ENCODE measurements around the gene DIPK2B. TPM values are rescaled to one million over a fixed set of nuclear protein-coding genes. Genes with fewer than 3 reads are reported as not detected.

Gene DIPK2B
- total RNA-seq, 1 experiment from 2014 or later, result not detected

DNA sequence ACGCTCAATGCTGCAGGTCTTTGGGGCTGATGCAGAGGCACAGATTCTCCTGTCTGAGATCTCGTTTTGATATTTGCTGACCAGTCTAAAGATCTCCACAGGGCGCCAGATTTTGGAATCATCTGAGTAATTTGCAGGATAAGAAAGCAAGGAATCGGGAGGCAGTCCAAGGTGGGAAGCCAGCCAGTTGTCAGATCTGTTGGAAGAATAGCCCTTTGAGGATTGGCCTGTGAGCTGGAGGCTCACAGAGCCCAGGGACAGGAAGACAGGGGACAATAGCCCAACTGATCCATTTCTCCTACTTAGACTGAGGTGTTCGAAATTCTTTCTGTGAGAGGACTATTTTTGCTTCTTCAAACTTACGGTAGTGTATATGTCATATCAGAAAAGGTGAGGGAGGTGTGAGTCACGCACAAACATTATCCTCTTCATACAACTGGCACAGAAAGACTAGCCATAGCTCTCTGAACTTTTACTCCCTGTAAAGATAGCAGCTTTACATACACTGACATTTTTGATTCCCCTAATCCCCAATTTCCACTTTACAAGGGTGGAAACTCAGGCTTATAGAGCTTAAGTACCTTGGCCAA lies 8.8 kb downstream of the DIPK2B start (continued):
- TF ChIP-seq, protein P1, sequence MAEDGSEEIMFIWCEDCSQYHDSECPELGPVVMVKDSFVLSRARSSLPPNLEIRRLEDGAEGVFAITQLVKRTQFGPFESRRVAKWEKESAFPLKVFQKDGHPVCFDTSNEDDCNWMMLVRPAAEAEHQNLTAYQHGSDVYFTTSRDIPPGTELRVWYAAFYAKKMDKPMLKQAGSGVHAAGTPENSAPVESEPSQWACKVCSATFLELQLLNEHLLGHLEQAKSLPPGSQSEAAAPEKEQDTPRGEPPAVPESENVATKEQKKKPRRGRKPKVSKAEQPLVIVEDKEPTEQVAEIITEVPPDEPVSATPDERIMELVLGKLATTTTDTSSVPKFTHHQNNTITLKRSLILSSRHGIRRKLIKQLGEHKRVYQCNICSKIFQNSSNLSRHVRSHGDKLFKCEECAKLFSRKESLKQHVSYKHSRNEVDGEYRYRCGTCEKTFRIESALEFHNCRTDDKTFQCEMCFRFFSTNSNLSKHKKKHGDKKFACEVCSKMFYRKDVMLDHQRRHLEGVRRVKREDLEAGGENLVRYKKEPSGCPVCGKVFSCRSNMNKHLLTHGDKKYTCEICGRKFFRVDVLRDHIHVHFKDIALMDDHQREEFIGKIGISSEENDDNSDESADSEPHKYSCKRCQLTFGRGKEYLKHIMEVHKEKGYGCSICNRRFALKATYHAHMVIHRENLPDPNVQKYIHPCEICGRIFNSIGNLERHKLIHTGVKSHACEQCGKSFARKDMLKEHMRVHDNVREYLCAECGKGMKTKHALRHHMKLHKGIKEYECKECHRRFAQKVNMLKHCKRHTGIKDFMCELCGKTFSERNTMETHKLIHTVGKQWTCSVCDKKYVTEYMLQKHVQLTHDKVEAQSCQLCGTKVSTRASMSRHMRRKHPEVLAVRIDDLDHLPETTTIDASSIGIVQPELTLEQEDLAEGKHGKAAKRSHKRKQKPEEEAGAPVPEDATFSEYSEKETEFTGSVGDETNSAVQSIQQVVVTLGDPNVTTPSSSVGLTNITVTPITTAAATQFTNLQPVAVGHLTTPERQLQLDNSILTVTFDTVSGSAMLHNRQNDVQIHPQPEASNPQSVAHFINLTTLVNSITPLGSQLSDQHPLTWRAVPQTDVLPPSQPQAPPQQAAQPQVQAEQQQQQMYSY (CRISPR knock-in tag; IDR thresholded peaks at IDR 0.05), result no peak
- no peak for TF ChIP-seq ZBTB21 (CRISPR knock-in tag; IDR thresholded peaks at IDR 0.05; ENCODE audit: borderline replicate concordance)

DNA sequence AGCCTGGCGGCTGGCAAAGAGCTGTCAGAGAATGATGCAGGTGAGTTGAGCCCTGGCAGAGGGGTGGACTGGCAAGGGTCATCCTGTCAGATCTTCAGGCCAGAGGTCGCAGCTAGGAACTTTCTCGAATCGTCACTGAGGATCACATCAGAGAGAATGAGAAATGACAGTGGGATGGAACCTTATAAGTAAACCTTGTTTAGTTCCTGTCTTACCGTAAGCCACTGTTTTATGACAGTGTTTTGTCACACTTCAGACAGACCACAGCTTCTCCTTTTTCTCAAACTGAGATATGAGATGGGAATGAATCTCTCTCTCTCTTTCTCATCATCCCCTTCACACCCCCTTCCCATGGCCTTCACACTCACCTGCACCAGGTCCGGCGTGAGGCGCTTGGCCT lies 9.3 kb downstream of the DIPK2B start:
- peaks cover 2% of the 10 kb centered on the region; the same call in 1 of the 2 replicates for H3K27me3 Mint-ChIP-seq (ENCODE audit: low read depth)
- CTCF ChIA-PET, result no interaction called here
- H3K27ac Mint-ChIP-seq, result no peak overlapping the region
- ATAC-seq, result no peak
- no peak for DNase-seq (ENCODE audit: low spot score)
- H3K9me3 Mint-ChIP-seq, result no peaks in the 10 kb centered on the region
- POLR2A ChIA-PET, result no interaction called here
- H3K4me1 Mint-ChIP-seq, result 0 out of 2 replicates have a peak, but pooled peaks cover 4% of the 10 kb centered on the region
- no peaks in the 10 kb centered on the region for H3K36me3 Mint-ChIP-seq
- TF ChIP-seq GRHL2 (CRISPR knock-in tag; IDR thresholded peaks at IDR 0.05; ENCODE audit: insufficient replicate concordance, severe bottlenecking), result no peak
- TF ChIP-seq, protein P2, sequence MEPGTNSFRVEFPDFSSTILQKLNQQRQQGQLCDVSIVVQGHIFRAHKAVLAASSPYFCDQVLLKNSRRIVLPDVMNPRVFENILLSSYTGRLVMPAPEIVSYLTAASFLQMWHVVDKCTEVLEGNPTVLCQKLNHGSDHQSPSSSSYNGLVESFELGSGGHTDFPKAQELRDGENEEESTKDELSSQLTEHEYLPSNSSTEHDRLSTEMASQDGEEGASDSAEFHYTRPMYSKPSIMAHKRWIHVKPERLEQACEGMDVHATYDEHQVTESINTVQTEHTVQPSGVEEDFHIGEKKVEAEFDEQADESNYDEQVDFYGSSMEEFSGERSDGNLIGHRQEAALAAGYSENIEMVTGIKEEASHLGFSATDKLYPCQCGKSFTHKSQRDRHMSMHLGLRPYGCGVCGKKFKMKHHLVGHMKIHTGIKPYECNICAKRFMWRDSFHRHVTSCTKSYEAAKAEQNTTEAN (CRISPR knock-in tag; IDR thresholded peaks at IDR 0.05), result no peak
- no peak overlapping the region for H3K4me3 Mint-ChIP-seq

DNA sequence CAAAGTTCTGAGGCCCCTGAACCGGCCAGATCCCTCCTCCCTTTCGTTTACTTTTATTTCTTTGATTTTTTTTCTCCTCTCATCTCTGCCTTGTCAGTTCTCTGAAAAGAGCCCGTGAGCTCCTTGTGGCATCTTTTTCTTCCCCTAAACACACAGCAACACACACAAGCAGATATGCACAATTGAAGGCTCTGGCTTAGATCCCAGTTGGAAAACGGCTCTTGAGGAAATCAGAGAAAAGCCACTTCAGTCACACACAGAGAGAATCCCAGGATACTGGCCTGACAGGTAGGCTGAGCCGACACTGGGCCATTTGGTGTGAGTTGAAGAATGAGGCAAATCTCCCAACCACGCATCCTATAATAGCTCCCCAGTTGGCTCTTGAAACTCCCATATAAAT lies 12.9 kb downstream of the DIPK2B start:
- no peak for TF ChIP-seq FOXJ3 (CRISPR knock-in tag; IDR thresholded peaks at IDR 0.05; ENCODE audit: borderline replicate concordance)
- no peak for TF ChIP-seq IRF2 (CRISPR knock-in tag; IDR thresholded peaks at IDR 0.05; ENCODE audit: borderline replicate concordance, low read depth)
- TF ChIP-seq, protein P3, sequence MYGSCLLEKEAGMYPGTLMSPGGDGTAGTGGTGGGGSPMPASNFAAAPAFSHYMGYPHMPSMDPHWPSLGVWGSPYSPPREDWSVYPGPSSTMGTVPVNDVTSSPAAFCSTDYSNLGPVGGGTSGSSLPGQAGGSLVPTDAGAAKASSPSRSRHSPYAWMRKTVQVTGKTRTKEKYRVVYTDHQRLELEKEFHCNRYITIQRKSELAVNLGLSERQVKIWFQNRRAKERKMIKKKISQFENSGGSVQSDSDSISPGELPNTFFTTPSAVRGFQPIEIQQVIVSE (CRISPR knock-in tag; IDR thresholded peaks at IDR 0.05; ENCODE audit: borderline replicate concordance), result no peak
- TF ChIP-seq, protein P4, sequence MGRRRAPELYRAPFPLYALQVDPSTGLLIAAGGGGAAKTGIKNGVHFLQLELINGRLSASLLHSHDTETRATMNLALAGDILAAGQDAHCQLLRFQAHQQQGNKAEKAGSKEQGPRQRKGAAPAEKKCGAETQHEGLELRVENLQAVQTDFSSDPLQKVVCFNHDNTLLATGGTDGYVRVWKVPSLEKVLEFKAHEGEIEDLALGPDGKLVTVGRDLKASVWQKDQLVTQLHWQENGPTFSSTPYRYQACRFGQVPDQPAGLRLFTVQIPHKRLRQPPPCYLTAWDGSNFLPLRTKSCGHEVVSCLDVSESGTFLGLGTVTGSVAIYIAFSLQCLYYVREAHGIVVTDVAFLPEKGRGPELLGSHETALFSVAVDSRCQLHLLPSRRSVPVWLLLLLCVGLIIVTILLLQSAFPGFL (CRISPR knock-in tag; IDR thresholded peaks at IDR 0.05; ENCODE audit: borderline replicate concordance), result no peak
- no peak for TF ChIP-seq ESRRA (CRISPR knock-in tag; IDR thresholded peaks at IDR 0.05; ENCODE audit: borderline replicate concordance)
- TF ChIP-seq, protein P5, sequence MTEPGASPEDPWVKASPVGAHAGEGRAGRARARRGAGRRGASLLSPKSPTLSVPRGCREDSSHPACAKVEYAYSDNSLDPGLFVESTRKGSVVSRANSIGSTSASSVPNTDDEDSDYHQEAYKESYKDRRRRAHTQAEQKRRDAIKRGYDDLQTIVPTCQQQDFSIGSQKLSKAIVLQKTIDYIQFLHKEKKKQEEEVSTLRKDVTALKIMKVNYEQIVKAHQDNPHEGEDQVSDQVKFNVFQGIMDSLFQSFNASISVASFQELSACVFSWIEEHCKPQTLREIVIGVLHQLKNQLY (CRISPR knock-in tag; IDR thresholded peaks at IDR 0.05), result no peak
- no peak for TF ChIP-seq RORB (CRISPR knock-in tag; IDR thresholded peaks at IDR 0.05)
- TF ChIP-seq, protein P6, sequence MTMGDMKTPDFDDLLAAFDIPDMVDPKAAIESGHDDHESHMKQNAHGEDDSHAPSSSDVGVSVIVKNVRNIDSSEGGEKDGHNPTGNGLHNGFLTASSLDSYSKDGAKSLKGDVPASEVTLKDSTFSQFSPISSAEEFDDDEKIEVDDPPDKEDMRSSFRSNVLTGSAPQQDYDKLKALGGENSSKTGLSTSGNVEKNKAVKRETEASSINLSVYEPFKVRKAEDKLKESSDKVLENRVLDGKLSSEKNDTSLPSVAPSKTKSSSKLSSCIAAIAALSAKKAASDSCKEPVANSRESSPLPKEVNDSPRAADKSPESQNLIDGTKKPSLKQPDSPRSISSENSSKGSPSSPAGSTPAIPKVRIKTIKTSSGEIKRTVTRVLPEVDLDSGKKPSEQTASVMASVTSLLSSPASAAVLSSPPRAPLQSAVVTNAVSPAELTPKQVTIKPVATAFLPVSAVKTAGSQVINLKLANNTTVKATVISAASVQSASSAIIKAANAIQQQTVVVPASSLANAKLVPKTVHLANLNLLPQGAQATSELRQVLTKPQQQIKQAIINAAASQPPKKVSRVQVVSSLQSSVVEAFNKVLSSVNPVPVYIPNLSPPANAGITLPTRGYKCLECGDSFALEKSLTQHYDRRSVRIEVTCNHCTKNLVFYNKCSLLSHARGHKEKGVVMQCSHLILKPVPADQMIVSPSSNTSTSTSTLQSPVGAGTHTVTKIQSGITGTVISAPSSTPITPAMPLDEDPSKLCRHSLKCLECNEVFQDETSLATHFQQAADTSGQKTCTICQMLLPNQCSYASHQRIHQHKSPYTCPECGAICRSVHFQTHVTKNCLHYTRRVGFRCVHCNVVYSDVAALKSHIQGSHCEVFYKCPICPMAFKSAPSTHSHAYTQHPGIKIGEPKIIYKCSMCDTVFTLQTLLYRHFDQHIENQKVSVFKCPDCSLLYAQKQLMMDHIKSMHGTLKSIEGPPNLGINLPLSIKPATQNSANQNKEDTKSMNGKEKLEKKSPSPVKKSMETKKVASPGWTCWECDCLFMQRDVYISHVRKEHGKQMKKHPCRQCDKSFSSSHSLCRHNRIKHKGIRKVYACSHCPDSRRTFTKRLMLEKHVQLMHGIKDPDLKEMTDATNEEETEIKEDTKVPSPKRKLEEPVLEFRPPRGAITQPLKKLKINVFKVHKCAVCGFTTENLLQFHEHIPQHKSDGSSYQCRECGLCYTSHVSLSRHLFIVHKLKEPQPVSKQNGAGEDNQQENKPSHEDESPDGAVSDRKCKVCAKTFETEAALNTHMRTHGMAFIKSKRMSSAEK (CRISPR knock-in tag; IDR thresholded peaks at IDR 0.05; ENCODE audit: borderline replicate concordance), result no peak
- no peak for TF ChIP-seq GRHL2 (CRISPR knock-in tag; IDR thresholded peaks at IDR 0.05; ENCODE audit: insufficient replicate concordance, severe bottlenecking)
- TF ChIP-seq, protein P7, sequence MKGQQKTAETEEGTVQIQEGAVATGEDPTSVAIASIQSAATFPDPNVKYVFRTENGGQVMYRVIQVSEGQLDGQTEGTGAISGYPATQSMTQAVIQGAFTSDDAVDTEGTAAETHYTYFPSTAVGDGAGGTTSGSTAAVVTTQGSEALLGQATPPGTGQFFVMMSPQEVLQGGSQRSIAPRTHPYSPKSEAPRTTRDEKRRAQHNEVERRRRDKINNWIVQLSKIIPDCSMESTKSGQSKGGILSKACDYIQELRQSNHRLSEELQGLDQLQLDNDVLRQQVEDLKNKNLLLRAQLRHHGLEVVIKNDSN (CRISPR knock-in tag; IDR thresholded peaks at IDR 0.05), result no peak
- TF ChIP-seq CBFB (CRISPR knock-in tag; IDR thresholded peaks at IDR 0.05; ENCODE audit: low read depth), result no peak
- TF ChIP-seq NFYB (CRISPR knock-in tag; conservative IDR thresholded peaks at IDR 0.05; ENCODE audit: low read depth), result no peak
- ChIA-PET CTCF (interaction anchor here (0.7 to 1.0 kb wide), 2 partner anchors 11 to 15 kb away, joined by 3 to 4 read pairs; no protein-coding TSS in a partner anchor), POLR2A (no interaction called here)
- Mint-ChIP-seq H3K4me3 (no peak overlapping the region), H3K27me3 (ENCODE audit: low read depth) (no peaks in the 10 kb centered on the region), H3K9me3 (no peaks in the 10 kb centered on the region), H3K27ac (no peak overlapping the region), H3K4me1 (0 out of 2 replicates have a peak, but pooled peaks cover 4% of the 10 kb centered on the region), H3K36me3 (no peaks in the 10 kb centered on the region)
- DNase-seq (ENCODE audit: low spot score) (no peak), ATAC-seq (no peak)
